Cardiac septum (tissue), 1 donor: ENCODE results near the gene MRPL58. TPM values are rescaled to one million over a fixed set of nuclear protein-coding genes. Genes with fewer than 3 reads are reported as not detected.

Source experiments
- DNase-seq: peaks from one replicate; pipeline ENCODE4 v3.0.0-alpha.2; 2020; ENCODE audit warnings: low spot score
- intact Hi-C: fragments of 100-400 bp; cut with DNase I; formaldehyde crosslinking; loops from one replicate; pipeline ENCODE4 v1.14.0; 2022
- total RNA-seq: library from RNA; stranded (reverse); fragmentation: NEBNext Ultra II Directional; extraction: Animal tissue kit (Norgen Biotek cat#: 25700); gene quantifications from one replicate; pipeline ENCODE4 v1.2.1, GENCODE V29; 2021
- donor health status: DM: no; HTN: no; CAD: no.

MRPL58 gene
- total RNA-seq, 1 donor from 2014 or later, result 39.3 TPM

GRCh38 chr17:75063626-75064025 is 51.2 kb downstream of the MRPL58 start:
- intact Hi-C loops, result no loop called here
- no peak for DNase-seq

- no peak for DNase-seq
- intact Hi-C loops, result no loop called here
Measured at GRCh38 chr17:75064040-75064439, 51.6 kb downstream of the MRPL58 start.

- intact Hi-C loops, result no loop called here
- no peak for DNase-seq
Measured at GRCh38 chr17:75064460-75064859, 52.0 kb downstream of the MRPL58 start.

- no peak for DNase-seq
- intact Hi-C loops, result no loop called here
Measured at GRCh38 chr17:75064867-75065561, 52.5 kb downstream of the MRPL58 start.

GRCh38 chr17:75065562-75066151 is 53.2 kb downstream of the MRPL58 start:
- DNase-seq, result no peak
- intact Hi-C loops, result no loop called here

GRCh38 chr17:75067856-75068255 is 55.4 kb downstream of the MRPL58 start:
- DNase-seq, result no peak
- intact Hi-C loops, result no loop called here

GRCh38 chr17:75068750-75069149 is 56.3 kb downstream of the MRPL58 start:
- DNase-seq, result no peak
- intact Hi-C loops, result no loop called here

- no peak for DNase-seq
- intact Hi-C loops, result no loop called here
Measured at GRCh38 chr17:75069783-75070182, 57.3 kb downstream of the MRPL58 start.

Other genes starting within 250 kb of the MRPL58 start
- gene NAT9, start 236.3 kb upstream of the MRPL58 start, total RNA-seq, result 27.6 TPM
- 0.70 TPM for gene GRIN2C, start 152.8 kb upstream of the MRPL58 start, total RNA-seq
- gene FDXR, start 139.7 kb upstream of the MRPL58 start, total RNA-seq, result 3.9 TPM
- not detected for gene FADS6, start 119.0 kb upstream of the MRPL58 start, total RNA-seq
- gene USH1G, start 89.4 kb upstream of the MRPL58 start, total RNA-seq, result not detected
- gene OTOP2, start 88.4 kb upstream of the MRPL58 start, total RNA-seq, result not detected
- gene OTOP3, start 76.8 kb upstream of the MRPL58 start, total RNA-seq, result not detected
- 9.0 TPM for gene HID1, start 39.9 kb upstream of the MRPL58 start, total RNA-seq
- 20.1 TPM for gene CDR2L, start 25.0 kb upstream of the MRPL58 start, total RNA-seq
- gene ATP5PD, start 34.3 kb downstream of the MRPL58 start, total RNA-seq, result 616 TPM
- 43.2 TPM for gene KCTD2, start 34.6 kb downstream of the MRPL58 start, total RNA-seq
- 22.7 TPM for gene SLC16A5, start 75.3 kb downstream of the MRPL58 start, total RNA-seq
- 8.0 TPM for gene ARMC7, start 97.3 kb downstream of the MRPL58 start, total RNA-seq
- 27.7 TPM for gene NT5C, start 119.1 kb downstream of the MRPL58 start, total RNA-seq
- 15.2 TPM for gene JPT1, start 141.8 kb downstream of the MRPL58 start, total RNA-seq
- gene SUMO2, start 170.3 kb downstream of the MRPL58 start, total RNA-seq, result 214 TPM
- gene NUP85, start 193.0 kb downstream of the MRPL58 start, total RNA-seq, result 26.3 TPM
- 24.2 TPM for gene GGA3, start 248.9 kb downstream of the MRPL58 start, total RNA-seq
- gene MRPS7, start 249.2 kb downstream of the MRPL58 start, total RNA-seq, result 102 TPM